ENCODE data around the gene PTGFRN.

The PTGFRN gene

DNA sequence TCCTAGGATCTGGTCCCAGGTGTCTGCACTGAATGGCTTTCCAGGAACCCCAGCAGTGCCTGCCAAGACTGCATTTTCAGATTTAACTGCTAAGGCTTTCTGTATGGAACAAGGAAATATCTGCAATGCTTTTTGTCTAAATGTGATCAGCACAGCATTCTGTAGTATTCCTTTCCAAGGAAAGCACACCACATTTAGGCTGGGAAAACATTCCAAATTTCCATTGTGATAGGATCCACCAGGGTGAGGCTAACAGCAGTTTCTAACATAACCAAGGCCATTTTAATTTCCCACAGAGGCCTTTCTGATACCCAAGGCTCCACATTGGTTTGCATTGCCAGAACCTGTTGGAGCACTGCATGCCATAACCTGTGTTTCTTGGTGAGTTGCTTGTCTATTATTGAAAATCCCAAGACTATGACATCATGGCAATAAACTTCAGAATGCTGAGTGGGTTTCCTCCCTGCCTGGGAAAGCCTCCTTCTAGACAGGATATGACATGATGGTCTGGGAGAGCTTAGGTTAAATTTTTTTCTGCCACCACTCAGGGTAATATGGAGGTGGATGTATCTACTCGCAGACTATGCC is 23.3 kb upstream of the PTGFRN start:
- Histone ChIP-seq H3K9ac (ENCODE audit: low read depth in 1 of 2, low read length in 2 of 2) (no peak overlapping the region), H3K4me1 (ENCODE audit: control insufficient read depth in 2 of 2, insufficient read depth in 2 of 2, low read length in 2 of 2) (no peaks in the 10 kb centered on the region), H3K27me3 (ENCODE audit: control insufficient read depth in 2 of 2, insufficient read depth in 2 of 2, low read length in 2 of 2) (no peaks in the 10 kb centered on the region), H3K36me3 (ENCODE audit: control insufficient read depth in 2 of 2, insufficient read depth in 2 of 2, low read length in 2 of 2) (no peaks in the 10 kb centered on the region), H3K27ac (ENCODE audit: low read depth in 2 of 2, low read length in 2 of 2) (no peak overlapping the region), H3K9me3 (ENCODE audit: control insufficient read depth in 2 of 2, low read length in 2 of 2) (no peaks in the 10 kb centered on the region), H3K4me3 (ENCODE audit: low read length in 2 of 2) (no peak overlapping the region)

DNA sequence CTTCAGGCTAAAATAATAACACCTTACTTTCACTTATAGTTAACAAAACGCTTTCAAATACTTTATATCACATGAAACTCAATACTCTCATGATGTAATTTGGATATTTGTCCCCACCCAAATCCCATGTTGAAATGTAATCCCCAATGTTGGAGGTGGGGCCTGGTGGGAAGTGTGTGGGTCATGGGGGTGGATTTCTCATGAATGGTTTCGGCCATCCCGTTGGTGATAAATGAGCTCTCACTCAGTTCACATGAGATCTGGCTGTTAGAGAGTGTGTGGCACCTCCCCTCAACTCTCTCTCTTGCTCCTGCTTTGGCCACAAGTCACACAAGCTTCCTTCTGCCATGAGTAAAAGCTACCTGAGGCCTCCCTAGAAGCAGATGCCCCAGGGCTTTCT is 22.5 kb upstream of the PTGFRN start:
- H3K9me3 ChIP-seq (ENCODE audit: control insufficient read depth in 2 of 2, low read length in 2 of 2) = no peaks in the 10 kb centered on the region
- no peaks in the 10 kb centered on the region for H3K36me3 ChIP-seq (ENCODE audit: control insufficient read depth in 2 of 2, insufficient read depth in 2 of 2, low read length in 2 of 2)
- H3K9ac ChIP-seq (ENCODE audit: low read depth in 1 of 2, low read length in 2 of 2) = no peak overlapping the region
- H3K27ac ChIP-seq (ENCODE audit: low read depth in 2 of 2, low read length in 2 of 2) = no peak overlapping the region
- peaks cover 0 to 4% of the 10 kb centered on the region in 2 donors for H3K4me1 ChIP-seq (ENCODE audit: control insufficient read depth in 2 of 2, insufficient read depth in 2 of 2, low read length in 2 of 2)
- no peak overlapping the region for H3K4me3 ChIP-seq (ENCODE audit: low read length in 2 of 2)
- H3K27me3 ChIP-seq (ENCODE audit: control insufficient read depth in 2 of 2, insufficient read depth in 2 of 2, low read length in 2 of 2) = no peaks in the 10 kb centered on the region

GRCh38 chr1:116889380-116889779 is 20.3 kb upstream of the PTGFRN start:
- H3K4me3 ChIP-seq (ENCODE audit: low read length in 2 of 2) = no peak overlapping the region
- no peaks in the 10 kb centered on the region for H3K9me3 ChIP-seq (ENCODE audit: control insufficient read depth in 2 of 2, low read length in 2 of 2)
- no peak overlapping the region for H3K9ac ChIP-seq (ENCODE audit: low read depth in 1 of 2, low read length in 2 of 2)
- no peaks in the 10 kb centered on the region for H3K27me3 ChIP-seq (ENCODE audit: control insufficient read depth in 2 of 2, insufficient read depth in 2 of 2, low read length in 2 of 2)
- H3K27ac ChIP-seq (ENCODE audit: low read depth in 2 of 2, low read length in 2 of 2) = no peak overlapping the region
- H3K4me1 ChIP-seq (ENCODE audit: control insufficient read depth in 2 of 2, insufficient read depth in 2 of 2, low read length in 2 of 2) = peaks cover 0 to 4% of the 10 kb centered on the region in 2 donors
- no peaks in the 10 kb centered on the region for H3K36me3 ChIP-seq (ENCODE audit: control insufficient read depth in 2 of 2, insufficient read depth in 2 of 2, low read length in 2 of 2)

- H3K36me3 ChIP-seq (ENCODE audit: control insufficient read depth in 2 of 2, insufficient read depth in 2 of 2, low read length in 2 of 2) = no peaks in the 10 kb centered on the region
- no peak overlapping the region for H3K27ac ChIP-seq (ENCODE audit: low read depth in 2 of 2, low read length in 2 of 2)
- H3K4me3 ChIP-seq (ENCODE audit: low read length in 2 of 2) = no peak overlapping the region
Observed at GRCh38 chr1:116891396-116892079, 18.2 kb upstream of the PTGFRN start.

GRCh38 chr1:116895073-116895472 is 14.6 kb upstream of the PTGFRN start:
- Histone ChIP-seq H3K36me3 (ENCODE audit: control insufficient read depth in 2 of 2, insufficient read depth in 2 of 2, low read length in 2 of 2) (no peaks in the 10 kb centered on the region), H3K4me3 (ENCODE audit: low read length in 2 of 2) (no peak overlapping the region), H3K9me3 (ENCODE audit: control insufficient read depth in 2 of 2, low read length in 2 of 2) (no peaks in the 10 kb centered on the region), H3K9ac (ENCODE audit: low read depth in 1 of 2, low read length in 2 of 2) (no peak overlapping the region), H3K4me1 (ENCODE audit: control insufficient read depth in 2 of 2, insufficient read depth in 2 of 2, low read length in 2 of 2) (peaks cover 0 to 4% of the 10 kb centered on the region in 2 donors), H3K27ac (ENCODE audit: low read depth in 2 of 2, low read length in 2 of 2) (no peak overlapping the region), H3K27me3 (ENCODE audit: control insufficient read depth in 2 of 2, insufficient read depth in 2 of 2, low read length in 2 of 2) (no peaks in the 10 kb centered on the region)

More at GRCh38 chr1:116891396-116892079, 18.2 kb upstream of the PTGFRN start:
- no peaks in the 10 kb centered on the region for H3K27me3 ChIP-seq (ENCODE audit: control insufficient read depth in 2 of 2, insufficient read depth in 2 of 2, low read length in 2 of 2)
- H3K9ac ChIP-seq (ENCODE audit: low read depth in 1 of 2, low read length in 2 of 2) = no peak overlapping the region
- peaks cover 0 to 4% of the 10 kb centered on the region in 2 donors for H3K4me1 ChIP-seq (ENCODE audit: control insufficient read depth in 2 of 2, insufficient read depth in 2 of 2, low read length in 2 of 2)
- H3K9me3 ChIP-seq (ENCODE audit: control insufficient read depth in 2 of 2, low read length in 2 of 2) = no peaks in the 10 kb centered on the region

DNA sequence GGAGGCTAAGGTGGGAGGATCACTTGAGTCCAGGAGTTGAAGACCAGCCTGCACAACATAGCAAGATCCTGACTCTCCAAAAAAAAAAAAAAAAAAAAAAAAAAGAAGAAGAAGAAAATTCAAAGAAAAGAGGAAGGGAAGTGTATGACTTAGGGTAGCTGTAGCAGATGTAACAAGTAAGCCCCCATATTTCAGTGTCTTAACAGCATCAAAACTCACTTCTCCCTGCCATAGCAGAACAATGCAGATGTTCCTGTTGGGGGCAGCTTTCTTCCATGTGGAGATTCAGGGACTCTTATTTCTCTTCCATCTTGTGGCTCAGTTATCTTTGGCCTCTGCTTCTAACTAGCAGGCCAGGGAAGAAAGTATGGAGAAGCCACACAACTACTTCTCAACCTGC is 10.2 kb upstream of the PTGFRN start:
- Histone ChIP-seq H3K9me3 (ENCODE audit: control insufficient read depth in 2 of 2, low read length in 2 of 2) (no peaks in the 10 kb centered on the region), H3K27me3 (ENCODE audit: control insufficient read depth in 2 of 2, insufficient read depth in 2 of 2, low read length in 2 of 2) (no peaks in the 10 kb centered on the region), H3K27ac (ENCODE audit: low read depth in 2 of 2, low read length in 2 of 2) (no peak overlapping the region), H3K9ac (ENCODE audit: low read depth in 1 of 2, low read length in 2 of 2) (no peak overlapping the region), H3K36me3 (ENCODE audit: control insufficient read depth in 2 of 2, insufficient read depth in 2 of 2, low read length in 2 of 2) (no peaks in the 10 kb centered on the region), H3K4me3 (ENCODE audit: low read length in 2 of 2) (no peak overlapping the region), H3K4me1 (ENCODE audit: control insufficient read depth in 2 of 2, insufficient read depth in 2 of 2, low read length in 2 of 2) (no peaks in the 10 kb centered on the region)

- H3K36me3 ChIP-seq (ENCODE audit: control insufficient read depth in 2 of 2, insufficient read depth in 2 of 2, low read length in 2 of 2) = no peaks in the 10 kb centered on the region
- no peaks in the 10 kb centered on the region for H3K9me3 ChIP-seq (ENCODE audit: control insufficient read depth in 2 of 2, low read length in 2 of 2)
Observed at GRCh38 chr1:116900471-116901365, 9.0 kb upstream of the PTGFRN start.

GRCh38 chr1:116902027-116902426 is 7.7 kb upstream of the PTGFRN start:
- no peaks in the 10 kb centered on the region for H3K9me3 ChIP-seq (ENCODE audit: control insufficient read depth in 2 of 2, low read length in 2 of 2)
- no peak overlapping the region for H3K9ac ChIP-seq (ENCODE audit: low read depth in 1 of 2, low read length in 2 of 2)
- H3K4me1 ChIP-seq (ENCODE audit: control insufficient read depth in 2 of 2, insufficient read depth in 2 of 2, low read length in 2 of 2) = no peaks in the 10 kb centered on the region
- H3K36me3 ChIP-seq (ENCODE audit: control insufficient read depth in 2 of 2, insufficient read depth in 2 of 2, low read length in 2 of 2) = no peaks in the 10 kb centered on the region
- no peak overlapping the region for H3K27ac ChIP-seq (ENCODE audit: low read depth in 2 of 2, low read length in 2 of 2)
- H3K27me3 ChIP-seq (ENCODE audit: control insufficient read depth in 2 of 2, insufficient read depth in 2 of 2, low read length in 2 of 2) = no peaks in the 10 kb centered on the region
- H3K4me3 ChIP-seq (ENCODE audit: low read length in 2 of 2) = no peak overlapping the region

More at GRCh38 chr1:116900471-116901365, 9.0 kb upstream of the PTGFRN start:
- H3K27ac ChIP-seq (ENCODE audit: low read depth in 2 of 2, low read length in 2 of 2) = no peak overlapping the region
- no peaks in the 10 kb centered on the region for H3K4me1 ChIP-seq (ENCODE audit: control insufficient read depth in 2 of 2, insufficient read depth in 2 of 2, low read length in 2 of 2)
- no peak overlapping the region for H3K4me3 ChIP-seq (ENCODE audit: low read length in 2 of 2)
- H3K27me3 ChIP-seq (ENCODE audit: control insufficient read depth in 2 of 2, insufficient read depth in 2 of 2, low read length in 2 of 2) = no peaks in the 10 kb centered on the region
- no peak overlapping the region for H3K9ac ChIP-seq (ENCODE audit: low read depth in 1 of 2, low read length in 2 of 2)

DNA sequence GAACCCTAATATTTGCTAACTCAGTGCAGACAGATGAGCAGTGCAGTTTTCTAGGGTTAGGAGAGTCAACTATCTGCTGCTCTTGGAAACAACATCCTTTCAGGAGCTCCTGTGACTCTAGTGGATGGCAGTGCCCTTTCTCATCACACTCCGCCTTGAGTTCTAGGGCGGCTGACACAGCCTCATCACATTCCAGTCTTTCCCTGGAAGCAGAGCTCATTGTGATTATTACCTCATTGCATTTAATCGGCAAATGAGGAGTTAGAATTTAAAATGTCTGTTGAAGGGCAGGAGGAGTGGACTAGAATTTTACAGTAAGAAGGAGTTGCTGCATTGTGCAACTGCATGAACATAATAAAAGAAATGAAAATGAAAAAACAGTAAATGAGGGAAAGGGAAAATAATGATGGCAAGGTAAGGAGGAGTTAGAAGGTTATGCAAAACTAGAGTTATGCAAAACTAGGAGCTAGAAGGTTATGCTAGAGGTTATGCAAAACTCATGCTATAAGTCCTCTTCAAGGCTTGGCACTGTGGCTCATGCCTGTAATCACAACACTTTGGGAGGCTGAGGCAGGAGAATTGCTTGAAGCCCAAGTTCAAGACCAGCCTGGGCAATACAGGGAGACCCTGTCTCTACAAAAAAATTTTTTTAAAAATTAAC is 6.9 kb upstream of the PTGFRN start:
- no peaks in the 10 kb centered on the region for H3K36me3 ChIP-seq (ENCODE audit: control insufficient read depth in 2 of 2, insufficient read depth in 2 of 2, low read length in 2 of 2)
- no peaks in the 10 kb centered on the region for H3K4me1 ChIP-seq (ENCODE audit: control insufficient read depth in 2 of 2, insufficient read depth in 2 of 2, low read length in 2 of 2)
- no peak overlapping the region for H3K9ac ChIP-seq (ENCODE audit: low read depth in 1 of 2, low read length in 2 of 2)
- H3K27me3 ChIP-seq (ENCODE audit: control insufficient read depth in 2 of 2, insufficient read depth in 2 of 2, low read length in 2 of 2) = no peaks in the 10 kb centered on the region
- H3K27ac ChIP-seq (ENCODE audit: low read depth in 2 of 2, low read length in 2 of 2) = no peak overlapping the region
- H3K4me3 ChIP-seq (ENCODE audit: low read length in 2 of 2) = no peak overlapping the region
- no peaks in the 10 kb centered on the region for H3K9me3 ChIP-seq (ENCODE audit: control insufficient read depth in 2 of 2, low read length in 2 of 2)
